Measurements from ENCODE around the gene ESRRB.

Gene ESRRB

DNA sequence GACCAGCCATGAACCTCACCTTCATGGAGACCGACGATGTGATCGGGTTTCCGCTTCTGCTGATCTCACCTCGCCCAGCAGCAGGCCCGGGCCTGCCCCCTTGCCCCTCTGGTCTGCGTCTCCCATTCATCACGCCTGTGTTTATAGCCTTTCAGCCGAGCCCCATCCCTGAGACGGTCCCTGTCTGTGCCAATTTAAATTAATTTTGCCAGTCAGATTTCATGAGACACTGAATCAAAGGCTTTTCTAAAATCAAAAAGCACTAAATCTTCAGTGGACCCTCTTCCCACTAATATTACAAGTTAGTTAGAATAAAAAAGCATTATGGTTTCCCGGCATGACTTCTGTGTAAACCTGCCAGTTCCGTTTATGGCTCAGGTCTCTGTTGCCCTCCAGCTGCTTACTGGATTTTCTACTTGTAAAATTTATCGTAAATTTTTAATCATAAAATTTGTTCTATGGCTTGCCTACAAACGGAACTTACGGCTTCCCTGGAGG lies 155.9 kb downstream of the ESRRB start (continued):
- TF ChIP-seq ZNF433 (tag by site-specific recombination; IDR thresholded peaks at IDR 0.05; ENCODE audit: low read depth) (no peak), ZNF248 (tag by site-specific recombination; IDR thresholded peaks at IDR 0.05) (no peak), ZNF785 (tag by site-specific recombination; IDR thresholded peaks at IDR 0.05) (no peak), OSR2 (tag by site-specific recombination; IDR thresholded peaks at IDR 0.05) (peak; percentile 71), ZNF26 (tag by site-specific recombination; IDR thresholded peaks at IDR 0.05) (no peak), SP7 (tag by site-specific recombination; IDR thresholded peaks at IDR 0.05) (peak; percentile 85), PRDM6 (tag by site-specific recombination; IDR thresholded peaks at IDR 0.05) (peak; percentile 65), ZNF513 (tag by site-specific recombination; IDR thresholded peaks at IDR 0.05) (no peak), GLI2 (tag by site-specific recombination; IDR thresholded peaks at IDR 0.05; ENCODE audit: borderline replicate concordance, low read depth) (no peak), ZNF555 (tag by site-specific recombination; conservative IDR thresholded peaks at IDR 0.05) (no peak), WT1 (tag by site-specific recombination; IDR thresholded peaks at IDR 0.05) (0 out of 2 replicates have a peak, but pooled peaks have one; percentile 39), ZNF544 (tag by site-specific recombination; IDR thresholded peaks at IDR 0.05) (no peak), ZNF132 (tag by site-specific recombination; IDR thresholded peaks at IDR 0.05; ENCODE audit: borderline replicate concordance) (no peak), OVOL3 (tag by site-specific recombination; IDR thresholded peaks at IDR 0.05) (no peak), HOXA7 (CRISPR knock-in tag; IDR thresholded peaks at IDR 0.05; ENCODE audit: borderline replicate concordance) (no peak), HIC1 (tag by site-specific recombination; IDR thresholded peaks at IDR 0.05) (peak; percentile 80)
- TF ChIP-seq, protein P1, sequence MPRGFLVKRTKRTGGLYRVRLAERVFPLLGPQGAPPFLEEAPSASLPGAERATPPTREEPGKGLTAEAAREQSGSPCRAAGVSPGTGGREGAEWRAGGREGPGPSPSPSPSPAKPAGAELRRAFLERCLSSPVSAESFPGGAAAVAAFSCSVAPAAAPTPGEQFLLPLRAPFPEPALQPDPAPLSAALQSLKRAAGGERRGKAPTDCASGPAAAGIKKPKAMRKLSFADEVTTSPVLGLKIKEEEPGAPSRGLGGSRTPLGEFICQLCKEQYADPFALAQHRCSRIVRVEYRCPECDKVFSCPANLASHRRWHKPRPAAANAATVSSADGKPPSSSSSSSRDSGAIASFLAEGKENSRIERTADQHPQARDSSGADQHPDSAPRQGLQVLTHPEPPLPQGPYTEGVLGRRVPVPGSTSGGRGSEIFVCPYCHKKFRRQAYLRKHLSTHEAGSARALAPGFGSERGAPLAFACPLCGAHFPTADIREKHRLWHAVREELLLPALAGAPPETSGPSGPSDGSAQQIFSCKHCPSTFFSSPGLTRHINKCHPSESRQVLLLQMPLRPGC (tag by site-specific recombination; IDR thresholded peaks at IDR 0.05): 0 out of 2 replicates have a peak, but pooled peaks have one; percentile 13
- TF ChIP-seq, protein P2, sequence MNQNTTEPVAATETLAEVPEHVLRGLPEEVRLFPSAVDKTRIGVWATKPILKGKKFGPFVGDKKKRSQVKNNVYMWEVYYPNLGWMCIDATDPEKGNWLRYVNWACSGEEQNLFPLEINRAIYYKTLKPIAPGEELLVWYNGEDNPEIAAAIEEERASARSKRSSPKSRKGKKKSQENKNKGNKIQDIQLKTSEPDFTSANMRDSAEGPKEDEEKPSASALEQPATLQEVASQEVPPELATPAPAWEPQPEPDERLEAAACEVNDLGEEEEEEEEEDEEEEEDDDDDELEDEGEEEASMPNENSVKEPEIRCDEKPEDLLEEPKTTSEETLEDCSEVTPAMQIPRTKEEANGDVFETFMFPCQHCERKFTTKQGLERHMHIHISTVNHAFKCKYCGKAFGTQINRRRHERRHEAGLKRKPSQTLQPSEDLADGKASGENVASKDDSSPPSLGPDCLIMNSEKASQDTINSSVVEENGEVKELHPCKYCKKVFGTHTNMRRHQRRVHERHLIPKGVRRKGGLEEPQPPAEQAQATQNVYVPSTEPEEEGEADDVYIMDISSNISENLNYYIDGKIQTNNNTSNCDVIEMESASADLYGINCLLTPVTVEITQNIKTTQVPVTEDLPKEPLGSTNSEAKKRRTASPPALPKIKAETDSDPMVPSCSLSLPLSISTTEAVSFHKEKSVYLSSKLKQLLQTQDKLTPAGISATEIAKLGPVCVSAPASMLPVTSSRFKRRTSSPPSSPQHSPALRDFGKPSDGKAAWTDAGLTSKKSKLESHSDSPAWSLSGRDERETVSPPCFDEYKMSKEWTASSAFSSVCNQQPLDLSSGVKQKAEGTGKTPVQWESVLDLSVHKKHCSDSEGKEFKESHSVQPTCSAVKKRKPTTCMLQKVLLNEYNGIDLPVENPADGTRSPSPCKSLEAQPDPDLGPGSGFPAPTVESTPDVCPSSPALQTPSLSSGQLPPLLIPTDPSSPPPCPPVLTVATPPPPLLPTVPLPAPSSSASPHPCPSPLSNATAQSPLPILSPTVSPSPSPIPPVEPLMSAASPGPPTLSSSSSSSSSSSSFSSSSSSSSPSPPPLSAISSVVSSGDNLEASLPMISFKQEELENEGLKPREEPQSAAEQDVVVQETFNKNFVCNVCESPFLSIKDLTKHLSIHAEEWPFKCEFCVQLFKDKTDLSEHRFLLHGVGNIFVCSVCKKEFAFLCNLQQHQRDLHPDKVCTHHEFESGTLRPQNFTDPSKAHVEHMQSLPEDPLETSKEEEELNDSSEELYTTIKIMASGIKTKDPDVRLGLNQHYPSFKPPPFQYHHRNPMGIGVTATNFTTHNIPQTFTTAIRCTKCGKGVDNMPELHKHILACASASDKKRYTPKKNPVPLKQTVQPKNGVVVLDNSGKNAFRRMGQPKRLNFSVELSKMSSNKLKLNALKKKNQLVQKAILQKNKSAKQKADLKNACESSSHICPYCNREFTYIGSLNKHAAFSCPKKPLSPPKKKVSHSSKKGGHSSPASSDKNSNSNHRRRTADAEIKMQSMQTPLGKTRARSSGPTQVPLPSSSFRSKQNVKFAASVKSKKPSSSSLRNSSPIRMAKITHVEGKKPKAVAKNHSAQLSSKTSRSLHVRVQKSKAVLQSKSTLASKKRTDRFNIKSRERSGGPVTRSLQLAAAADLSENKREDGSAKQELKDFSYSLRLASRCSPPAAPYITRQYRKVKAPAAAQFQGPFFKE (tag by site-specific recombination; IDR thresholded peaks at IDR 0.05; ENCODE audit: borderline replicate concordance): no peak
- TF ChIP-seq, protein P3, sequence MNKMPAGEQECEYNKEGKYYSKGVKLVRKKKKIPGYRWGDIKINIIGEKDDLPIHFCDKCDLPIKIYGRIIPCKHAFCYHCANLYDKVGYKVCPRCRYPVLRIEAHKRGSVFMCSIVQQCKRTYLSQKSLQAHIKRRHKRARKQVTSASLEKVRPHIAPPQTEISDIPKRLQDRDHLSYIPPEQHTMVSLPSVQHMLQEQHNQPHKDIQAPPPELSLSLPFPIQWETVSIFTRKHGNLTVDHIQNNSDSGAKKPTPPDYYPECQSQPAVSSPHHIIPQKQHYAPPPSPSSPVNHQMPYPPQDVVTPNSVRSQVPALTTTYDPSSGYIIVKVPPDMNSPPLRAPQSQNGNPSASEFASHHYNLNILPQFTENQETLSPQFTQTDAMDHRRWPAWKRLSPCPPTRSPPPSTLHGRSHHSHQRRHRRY (tag by site-specific recombination; IDR thresholded peaks at IDR 0.05): no peak
- TF ChIP-seq, protein P4, sequence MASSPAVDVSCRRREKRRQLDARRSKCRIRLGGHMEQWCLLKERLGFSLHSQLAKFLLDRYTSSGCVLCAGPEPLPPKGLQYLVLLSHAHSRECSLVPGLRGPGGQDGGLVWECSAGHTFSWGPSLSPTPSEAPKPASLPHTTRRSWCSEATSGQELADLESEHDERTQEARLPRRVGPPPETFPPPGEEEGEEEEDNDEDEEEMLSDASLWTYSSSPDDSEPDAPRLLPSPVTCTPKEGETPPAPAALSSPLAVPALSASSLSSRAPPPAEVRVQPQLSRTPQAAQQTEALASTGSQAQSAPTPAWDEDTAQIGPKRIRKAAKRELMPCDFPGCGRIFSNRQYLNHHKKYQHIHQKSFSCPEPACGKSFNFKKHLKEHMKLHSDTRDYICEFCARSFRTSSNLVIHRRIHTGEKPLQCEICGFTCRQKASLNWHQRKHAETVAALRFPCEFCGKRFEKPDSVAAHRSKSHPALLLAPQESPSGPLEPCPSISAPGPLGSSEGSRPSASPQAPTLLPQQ (tag by site-specific recombination; IDR thresholded peaks at IDR 0.05): no peak
